DMS114 treated with DMSO at 0.1 percent for 48 hours (cell line): ENCODE measurements around the gene HSPH1.

ENCODE experiments used
- DNase-seq: peaks from one replicate; lab custom pipeline; 2025; ENCODE audit not compliant: unreplicated experiment; lab: John Stamatoyannopoulos, UW

Gene HSPH1

DNA sequence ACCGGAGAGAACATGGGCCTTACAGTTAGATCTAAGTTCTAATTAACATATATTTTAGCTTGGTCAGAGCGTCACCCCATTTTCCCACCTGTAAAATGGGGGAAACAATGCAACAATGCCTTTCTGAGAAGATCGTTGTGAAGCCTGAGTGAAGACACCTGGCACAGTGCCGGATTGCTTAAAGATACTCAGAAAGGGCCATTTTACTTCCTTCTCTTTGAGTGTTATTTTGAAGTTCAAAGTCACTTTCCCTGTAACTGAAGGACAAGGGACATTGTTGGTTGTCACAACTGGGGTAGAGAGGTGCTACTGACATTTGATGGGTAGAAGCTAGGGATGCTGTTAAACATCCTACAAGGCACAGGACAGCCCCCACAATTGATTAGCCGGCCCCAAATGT, 28.1 kb downstream of the HSPH1 start:
- DNase-seq = no peak

- DNase-seq = no peak
Observed at GRCh38 chr13:31131470-31131961, 30.2 kb downstream of the HSPH1 start.

DNA sequence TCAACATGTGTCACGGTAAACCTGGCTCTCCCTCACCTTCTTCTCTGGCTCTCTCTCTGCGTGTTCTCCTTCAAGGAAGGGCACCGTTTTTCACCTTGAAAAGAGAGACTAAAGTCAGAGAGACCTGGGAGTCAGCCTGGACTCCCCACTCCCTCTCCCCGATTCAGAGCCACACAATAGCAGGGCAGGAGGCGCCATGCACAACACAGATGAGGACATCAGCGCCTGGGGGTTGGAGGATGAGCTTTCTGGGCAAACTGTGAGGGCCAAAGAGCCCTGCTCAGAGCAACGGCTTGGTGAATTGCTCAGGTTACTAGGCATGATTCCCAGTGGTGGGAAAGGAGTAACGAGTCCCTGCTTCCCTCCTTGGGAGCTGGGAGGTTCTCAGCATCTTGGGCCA, 32.3 kb downstream of the HSPH1 start:
- no peak for DNase-seq

DNA sequence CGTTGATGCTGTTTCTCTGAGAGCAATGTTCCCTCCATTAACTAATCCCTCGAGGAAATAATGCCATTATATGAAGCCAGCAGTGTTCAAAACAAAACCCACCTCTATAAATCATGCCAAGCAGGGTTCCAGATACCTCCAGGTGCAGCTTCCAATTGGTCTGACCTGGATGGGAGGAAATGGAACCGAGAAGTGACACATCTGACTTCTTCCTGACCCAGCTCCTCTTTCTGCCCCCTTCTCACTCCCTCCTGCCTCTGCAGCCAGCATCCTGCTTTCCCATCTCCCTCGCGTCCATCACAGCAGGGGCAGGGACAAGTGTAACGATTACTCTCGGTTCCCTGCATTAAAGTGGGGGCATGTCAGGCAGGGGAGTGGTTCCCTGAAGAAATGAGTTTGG, 37.5 kb downstream of the HSPH1 start:
- DNase-seq = no peak

- DNase-seq = no peak
Observed at GRCh38 chr13:31122544-31123260, 39.0 kb downstream of the HSPH1 start.

- DNase-seq = no peak
Observed at GRCh38 chr13:31122143-31122542, 39.6 kb downstream of the HSPH1 start.

DNA sequence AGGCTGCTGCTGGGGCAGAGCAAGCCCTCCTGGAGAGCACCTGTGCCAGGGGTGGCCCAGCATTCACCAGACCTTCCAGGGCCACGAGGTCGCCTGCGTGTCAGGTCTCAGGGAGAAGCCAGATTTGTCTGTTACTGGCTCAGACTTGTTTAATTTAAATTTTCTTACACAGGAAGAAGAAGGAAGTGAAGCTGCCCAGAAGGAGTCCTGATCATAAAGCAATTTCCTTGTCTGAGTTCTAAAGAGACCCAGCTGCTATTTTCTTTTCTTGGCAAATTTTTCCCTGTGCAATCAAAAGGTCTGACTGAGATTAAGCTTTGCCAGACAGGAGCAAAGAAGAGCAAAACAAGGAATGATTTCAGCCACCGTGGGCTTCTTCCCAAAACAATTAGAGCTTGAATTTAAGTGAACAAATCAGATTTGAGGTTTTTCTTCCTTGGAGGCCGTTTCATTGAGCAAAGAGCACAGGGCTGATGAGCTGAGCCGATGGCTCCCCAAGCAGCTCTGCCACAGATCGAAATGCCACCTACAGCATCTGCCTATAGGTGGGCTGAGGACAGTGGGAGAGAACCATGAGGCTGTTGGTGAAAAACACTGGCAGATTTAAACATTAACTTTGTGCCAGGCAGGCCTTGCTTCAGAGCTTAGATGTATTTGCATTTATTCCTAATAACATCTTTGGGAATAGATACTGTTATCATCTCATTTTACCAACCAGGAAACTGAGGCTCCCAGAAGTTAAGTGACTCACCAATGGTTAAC, 40.1 kb downstream of the HSPH1 start:
- no peak for DNase-seq

GRCh38 chr13:31119966-31120700, 41.6 kb downstream of the HSPH1 start:
- DNase-seq = no peak

GRCh38 chr13:31119526-31119925, 42.2 kb downstream of the HSPH1 start:
- no peak for DNase-seq

DNA sequence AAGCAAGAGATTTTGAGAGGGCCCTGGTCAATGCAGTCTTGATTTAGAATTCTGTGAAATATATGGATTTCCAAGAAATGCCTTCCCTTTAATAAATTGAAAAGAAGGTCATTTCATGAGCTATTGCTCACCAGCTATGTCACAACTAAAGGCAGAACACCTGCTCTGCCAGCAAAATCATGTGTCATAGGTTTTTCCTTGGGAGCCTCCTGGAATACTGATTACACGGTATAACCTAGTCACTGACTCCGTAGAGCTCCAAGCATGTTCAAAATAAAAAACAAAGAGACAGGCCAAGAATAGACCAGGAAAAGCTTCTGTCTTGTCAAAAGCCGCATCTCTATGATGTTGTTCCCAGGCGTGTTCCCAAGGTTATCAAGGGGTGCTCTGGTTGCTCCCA, 45.5 kb downstream of the HSPH1 start:
- no peak for DNase-seq

DNA sequence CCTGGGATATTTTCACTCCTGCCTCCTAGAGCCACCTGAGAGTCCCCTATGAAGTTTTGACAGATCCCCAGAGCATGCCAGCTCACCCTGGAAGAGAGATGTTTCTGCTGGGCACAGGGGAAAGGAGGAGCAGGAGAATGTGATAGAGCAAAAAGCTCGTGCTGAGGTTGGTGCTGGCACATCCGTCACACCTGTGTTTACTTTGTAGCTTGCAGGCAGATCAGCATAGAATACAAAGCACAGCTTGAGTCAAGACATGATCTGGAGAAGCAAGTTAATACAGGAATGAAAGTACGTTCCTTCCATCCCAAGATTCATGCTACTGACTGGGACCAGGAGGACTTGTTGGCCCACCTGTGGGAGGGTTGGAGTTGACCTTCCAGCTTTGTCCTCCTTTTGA, 46.1 kb downstream of the HSPH1 start:
- no peak for DNase-seq

GRCh38 chr13:31114641-31115040, 47.1 kb downstream of the HSPH1 start:
- no peak for DNase-seq

DNA sequence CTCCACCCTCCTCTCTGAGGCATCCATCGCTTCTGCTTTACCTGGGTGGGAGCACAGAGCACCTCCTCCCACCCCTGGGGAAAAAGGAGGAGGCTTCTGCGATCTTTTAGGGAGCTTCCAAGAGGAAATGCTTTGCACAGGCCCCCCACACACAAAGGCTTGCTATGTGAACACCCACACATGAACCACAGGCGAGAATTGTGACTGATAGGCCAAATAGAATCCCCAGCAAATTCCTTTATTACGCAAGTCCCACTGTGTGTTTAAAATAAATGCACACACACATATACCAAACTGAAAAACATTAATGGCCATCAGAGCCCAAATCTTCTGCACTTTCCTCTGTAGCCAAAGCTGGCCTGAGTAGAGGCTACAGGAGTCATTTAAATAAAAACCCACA, 50.6 kb downstream of the HSPH1 start:
- DNase-seq = no peak

DNA sequence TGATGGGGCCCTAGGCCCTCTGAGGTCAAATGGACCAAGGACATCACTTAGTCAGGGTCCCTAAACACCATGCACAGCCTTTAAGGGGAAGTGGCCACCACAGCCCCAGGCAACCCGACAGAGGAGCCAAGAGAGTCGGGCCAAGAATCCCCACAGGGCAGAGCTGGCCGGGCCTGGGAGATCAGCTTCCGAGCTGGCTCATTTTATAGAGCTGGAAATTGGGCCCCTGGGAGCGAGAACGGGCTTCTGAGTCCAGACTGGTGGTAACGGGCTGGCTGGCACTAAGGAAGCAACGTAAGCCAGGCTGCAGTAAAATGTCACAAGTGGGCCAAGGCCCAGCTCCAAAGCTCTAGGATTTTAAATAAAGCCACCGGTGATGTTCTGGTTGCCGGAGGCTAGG, 51.1 kb downstream of the HSPH1 start:
- DNase-seq = no peak

GRCh38 chr13:31110169-31110568, 51.5 kb downstream of the HSPH1 start:
- no peak for DNase-seq

DNA sequence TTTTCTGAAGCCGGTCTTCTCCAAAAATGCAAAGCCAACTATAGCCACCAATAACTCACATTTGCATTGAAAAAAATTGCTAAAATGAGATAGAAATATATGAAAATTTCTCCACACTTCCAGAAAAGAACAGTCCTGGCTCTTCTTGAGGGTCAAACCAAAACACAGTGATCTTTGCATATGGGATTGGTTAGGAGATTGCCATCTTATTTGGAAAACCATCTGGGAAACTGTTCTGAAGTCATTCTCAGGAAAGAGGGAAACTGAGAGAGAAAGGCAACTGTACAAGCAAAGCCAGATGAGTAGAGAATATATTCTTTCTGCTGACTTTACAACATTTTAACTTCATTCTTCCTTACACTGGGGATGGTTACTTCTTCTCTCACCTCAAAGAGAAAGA, 54.6 kb downstream of the HSPH1 start:
- no peak for DNase-seq

- DNase-seq = no peak
Observed at GRCh38 chr13:31105856-31106255, 55.8 kb downstream of the HSPH1 start.

DNA sequence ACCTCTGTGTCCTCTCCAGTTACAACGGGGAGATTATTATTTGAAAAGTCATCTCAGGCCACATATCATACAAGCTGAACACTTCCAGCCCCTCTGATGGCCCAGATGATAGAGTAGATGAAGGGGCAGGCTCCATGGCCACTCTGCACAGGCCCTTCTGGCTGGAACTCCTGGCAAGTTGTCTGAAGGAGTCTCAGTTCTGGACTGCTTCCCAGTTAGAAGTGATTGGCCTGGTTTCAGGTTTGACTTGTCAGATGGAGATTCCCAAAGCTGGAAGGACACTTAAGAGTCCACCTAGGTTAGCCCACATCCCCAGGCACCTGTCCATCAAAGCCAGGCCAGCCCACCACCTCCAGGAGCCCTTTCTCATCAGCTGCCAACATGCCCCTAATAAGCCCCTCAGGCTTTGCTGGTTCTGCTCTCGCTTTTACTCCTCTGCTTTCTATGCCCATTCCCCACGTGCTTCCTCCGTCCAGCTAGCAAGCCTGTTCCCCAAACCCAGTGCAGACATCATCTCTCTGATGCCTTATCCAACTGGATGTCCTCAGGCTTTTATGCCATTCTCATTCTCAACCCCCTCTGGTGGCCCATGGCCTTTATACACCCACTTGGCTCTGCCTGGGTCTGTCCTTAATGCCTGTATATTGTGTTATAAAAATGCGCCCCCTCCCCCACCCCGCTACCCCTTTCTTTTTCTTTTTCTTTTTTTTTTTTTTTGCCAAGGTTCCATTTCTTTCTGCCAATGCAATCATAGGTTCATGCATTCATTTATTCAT, 56.5 kb downstream of the HSPH1 start:
- no peak for DNase-seq

- DNase-seq = no peak
Observed at GRCh38 chr13:31102905-31103304, 58.8 kb downstream of the HSPH1 start.

DNA sequence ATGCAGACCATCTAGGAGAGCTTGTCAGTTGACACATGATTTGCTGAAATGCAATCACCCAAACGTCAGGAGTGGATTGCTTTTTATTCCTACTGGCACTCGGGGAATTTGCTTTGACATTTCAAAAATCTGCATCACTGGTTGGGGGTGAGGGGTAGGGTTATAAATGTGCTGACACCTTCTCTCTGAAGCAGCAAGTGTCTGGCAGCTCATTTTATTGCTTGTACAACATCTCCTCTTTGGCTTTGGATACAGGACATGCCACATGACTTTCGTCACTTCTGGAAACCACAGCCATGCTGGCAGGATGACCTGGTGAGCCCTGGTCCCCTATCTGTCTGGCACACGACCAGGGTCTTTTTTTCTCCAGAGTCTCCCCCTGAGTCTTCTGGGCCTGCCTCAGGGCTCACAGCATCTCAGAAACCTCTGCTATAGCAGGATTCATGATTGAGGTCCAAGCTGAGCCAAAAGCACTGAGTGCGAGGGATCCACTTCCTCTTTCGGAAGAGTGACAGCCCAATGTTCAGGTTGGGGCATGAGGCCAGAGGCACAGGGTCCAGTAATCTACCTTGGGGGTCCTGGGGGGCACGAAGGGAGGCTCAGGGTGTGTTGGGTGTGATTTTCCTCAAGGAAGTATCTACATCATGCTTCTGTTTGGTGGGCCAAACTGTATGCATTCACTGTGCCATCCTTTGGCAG, 60.1 kb downstream of the HSPH1 start:
- no peak for DNase-seq
